ENCODE data around the gene PRAC2.

- TF ChIP-seq, protein P1, sequence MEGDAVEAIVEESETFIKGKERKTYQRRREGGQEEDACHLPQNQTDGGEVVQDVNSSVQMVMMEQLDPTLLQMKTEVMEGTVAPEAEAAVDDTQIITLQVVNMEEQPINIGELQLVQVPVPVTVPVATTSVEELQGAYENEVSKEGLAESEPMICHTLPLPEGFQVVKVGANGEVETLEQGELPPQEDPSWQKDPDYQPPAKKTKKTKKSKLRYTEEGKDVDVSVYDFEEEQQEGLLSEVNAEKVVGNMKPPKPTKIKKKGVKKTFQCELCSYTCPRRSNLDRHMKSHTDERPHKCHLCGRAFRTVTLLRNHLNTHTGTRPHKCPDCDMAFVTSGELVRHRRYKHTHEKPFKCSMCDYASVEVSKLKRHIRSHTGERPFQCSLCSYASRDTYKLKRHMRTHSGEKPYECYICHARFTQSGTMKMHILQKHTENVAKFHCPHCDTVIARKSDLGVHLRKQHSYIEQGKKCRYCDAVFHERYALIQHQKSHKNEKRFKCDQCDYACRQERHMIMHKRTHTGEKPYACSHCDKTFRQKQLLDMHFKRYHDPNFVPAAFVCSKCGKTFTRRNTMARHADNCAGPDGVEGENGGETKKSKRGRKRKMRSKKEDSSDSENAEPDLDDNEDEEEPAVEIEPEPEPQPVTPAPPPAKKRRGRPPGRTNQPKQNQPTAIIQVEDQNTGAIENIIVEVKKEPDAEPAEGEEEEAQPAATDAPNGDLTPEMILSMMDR (optimal IDR thresholded peaks at IDR 0.05 in 1 of 3, IDR thresholded peaks at IDR 0.05 in 1 of 3, conservative IDR thresholded peaks at IDR 0.05 in 1 of 3; ENCODE audit: extremely low read depth in 1 of 3, insufficient read depth in 2 of 3, low read length in 3 of 3), result no peak
- TF ChIP-seq EZH2 (IDR thresholded peaks at IDR 0.05; ENCODE audit: low read length), result no peak
These were observed 3.2 kb upstream of the PRAC2 start for GRCh38 chr17:48719642-48720265.

Data from keratinocyte (primary cell).